Kidney tubule cell (primary cell): ENCODE data around the gene ZFP92.
"Not testable (repeated sequence)": the region's sequence is repeated elsewhere in the genome, so short reads cannot be mapped to it uniquely, and the experiment has no call there.

Experiments used
- DNase-seq: peaks from one replicate; pipeline ENCODE4 v3.0.0-alpha.2; 2018; ENCODE audit warnings: low spot score

ZFP92 gene

DNA sequence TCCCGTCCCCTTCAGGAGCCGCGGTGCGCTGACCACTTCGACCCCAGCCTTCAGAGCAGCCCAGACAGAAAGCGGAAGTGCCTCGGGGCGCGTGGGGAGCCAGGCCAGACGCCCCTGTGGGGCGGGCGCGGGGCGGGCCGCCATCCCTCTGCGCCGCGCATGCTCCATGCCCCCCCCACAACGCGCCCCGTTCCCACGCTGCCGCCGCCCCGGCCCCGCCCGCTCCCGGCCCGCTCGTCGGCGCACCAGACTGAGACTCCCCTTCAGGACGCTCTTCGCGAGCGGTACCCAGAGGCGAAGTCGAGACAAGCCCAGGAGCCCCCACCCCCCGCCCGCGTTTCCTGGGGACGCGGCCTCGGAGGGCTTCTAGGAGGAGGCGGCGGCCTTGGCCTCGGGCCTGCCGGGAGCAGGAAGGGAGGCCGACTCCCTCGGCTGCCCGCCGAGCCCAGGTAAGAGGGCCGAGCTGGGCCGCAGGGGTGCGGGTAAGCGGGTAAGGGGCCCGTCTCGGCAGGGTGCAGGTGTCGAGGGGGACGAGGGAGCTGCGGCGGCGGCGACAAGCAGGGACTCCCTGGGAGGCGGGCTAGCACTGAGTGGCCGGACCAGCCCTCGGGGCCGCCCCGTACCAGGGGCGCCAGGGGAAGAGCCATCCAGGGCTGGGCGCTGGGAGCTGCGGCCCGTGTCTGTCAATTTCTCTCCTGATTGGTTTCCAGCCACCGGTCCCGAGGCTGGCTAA, at the start of gene ZFP92:
TSS of gene ZFP92 (plus strand) at position 218 of the 733 bp plus-strand sequence. CDS start 6,851 bp downstream, outside the sequence.
- DNase-seq = no peak

- no peak for DNase-seq
Measured at GRCh38 chrX:153361781-153362397, 49.4 kb upstream of the ZFP92 start.

DNA sequence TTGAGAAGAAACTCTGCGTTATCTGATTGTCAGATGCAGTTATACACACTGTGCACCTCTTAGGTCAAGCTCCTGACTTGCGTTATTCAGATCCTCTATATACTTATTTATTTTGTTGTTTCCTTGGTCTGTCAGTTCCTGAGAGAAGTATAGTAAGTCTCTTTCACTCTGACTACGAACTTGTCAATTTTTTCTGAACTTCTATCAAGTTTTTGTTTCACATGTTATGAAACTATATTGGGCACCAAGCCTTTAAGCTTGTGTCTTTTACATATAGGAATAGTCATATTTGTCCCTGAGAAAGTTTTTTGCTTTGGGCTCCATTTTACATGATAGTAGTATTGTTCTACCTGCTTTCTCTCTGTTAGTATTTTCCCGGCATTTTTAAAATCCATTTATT, 45.6 kb upstream of the ZFP92 start:
- DNase-seq = no peak

DNA sequence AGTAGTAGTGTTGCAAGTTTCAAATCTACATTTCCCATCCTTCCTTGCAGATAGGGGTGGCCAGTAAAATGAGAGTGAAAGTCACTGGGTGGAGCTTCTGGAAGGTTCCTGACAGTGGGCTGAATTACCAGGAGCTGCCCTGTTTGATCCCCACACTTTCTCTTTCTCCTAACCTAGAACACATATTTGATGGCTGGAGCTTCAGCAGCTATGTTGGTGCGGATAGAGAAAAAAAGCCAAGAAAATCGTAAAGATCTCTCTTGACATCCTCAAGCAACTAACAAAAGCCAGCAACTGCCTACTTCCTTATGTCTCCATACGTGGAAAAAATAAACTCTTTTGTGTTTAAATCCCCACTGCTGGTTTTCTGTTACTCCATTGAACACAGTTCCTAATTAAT, 45.2 kb upstream of the ZFP92 start:
- DNase-seq = no peak

DNA sequence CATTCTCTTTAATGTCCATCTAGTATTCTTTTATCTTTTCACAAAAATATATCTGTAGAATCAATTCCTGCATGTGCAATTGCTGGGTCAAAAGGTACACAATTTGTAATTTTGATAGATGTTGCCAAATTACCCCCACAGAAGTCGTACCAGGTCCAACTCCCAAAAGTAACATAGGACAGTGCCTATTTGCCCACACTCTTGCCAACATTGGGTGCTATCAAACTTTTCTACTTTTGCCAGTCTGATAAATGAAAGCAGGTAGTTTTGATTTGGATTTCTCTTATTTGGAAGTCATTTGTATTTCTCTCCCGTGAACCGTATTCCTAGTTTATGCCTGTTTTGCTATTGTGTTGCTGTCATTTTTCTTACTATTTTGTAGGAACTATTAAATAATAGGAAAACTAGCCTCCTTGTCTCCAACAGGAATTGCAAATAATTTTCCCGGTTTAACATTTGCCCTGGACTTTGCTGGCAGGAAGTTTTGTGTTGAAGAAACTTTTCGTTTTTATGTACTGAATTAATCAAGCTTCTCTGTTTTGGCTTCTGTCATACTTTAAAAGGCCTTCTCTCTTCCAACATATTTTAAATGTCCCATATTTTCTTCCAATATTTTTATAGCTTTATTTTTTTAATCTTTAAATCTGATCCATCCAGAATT, 44.3 kb upstream of the ZFP92 start:
- DNase-seq = no peak

- DNase-seq = no peak
Measured at GRCh38 chrX:153370293-153371055, 40.8 kb upstream of the ZFP92 start.

DNA sequence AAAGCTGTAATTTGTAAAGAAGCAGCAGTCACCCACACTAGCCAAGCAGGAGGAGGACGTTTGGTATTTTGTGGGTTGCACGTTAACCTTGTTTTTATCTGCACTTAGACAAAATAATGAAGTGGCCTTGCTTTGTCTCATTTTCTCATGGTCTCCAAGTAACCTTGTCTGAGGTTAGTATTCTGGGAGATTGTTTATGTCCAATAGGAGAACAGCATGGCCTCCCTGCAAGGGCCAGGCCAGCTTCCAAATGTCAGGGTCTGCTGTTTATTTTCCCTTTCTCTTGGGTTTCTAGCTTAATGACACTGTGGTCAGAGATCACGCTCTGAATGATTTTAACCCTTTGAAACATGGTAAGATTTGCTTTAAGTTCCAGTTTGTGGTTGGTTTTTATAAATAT, 40.0 kb upstream of the ZFP92 start:
- DNase-seq = no peak

DNA sequence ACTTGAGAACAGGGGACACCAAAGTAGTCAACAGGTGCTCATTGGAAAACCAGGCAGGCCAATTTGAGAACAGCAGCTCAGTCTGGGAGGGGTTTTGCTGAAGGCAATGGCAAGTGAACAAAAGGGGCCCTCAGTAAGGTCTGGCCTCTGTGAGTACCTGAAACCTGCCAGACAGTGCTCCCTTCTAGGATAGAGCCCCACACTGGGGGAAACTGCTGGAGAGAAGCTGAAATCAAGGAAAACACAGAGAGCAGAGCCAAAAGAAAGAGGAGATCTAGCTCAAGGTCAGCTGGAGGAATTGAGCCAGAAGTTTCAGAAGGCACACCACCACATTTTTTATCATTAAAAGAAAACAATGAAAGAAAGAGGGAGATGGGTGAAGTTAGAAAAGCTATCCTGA, 38.3 kb upstream of the ZFP92 start:
- DNase-seq = no peak

DNA sequence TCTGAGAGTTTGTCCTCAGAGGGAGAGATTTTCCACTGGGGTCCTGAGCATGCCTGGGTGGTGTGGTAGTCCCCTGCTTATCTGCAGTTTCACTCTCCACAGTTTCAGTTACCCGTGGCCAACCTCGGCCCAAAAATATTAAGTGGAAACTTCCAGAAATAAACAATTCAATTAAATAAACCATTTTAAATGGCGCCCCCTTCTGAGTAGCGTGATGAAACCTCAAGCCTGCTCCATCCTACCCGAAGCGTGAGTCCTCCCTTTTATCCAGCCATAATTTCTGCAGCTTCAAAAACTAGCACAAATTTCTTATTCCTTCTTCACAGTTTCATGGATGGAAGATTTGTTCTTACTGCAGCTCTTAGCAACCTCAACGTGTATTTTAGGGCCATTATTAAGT, 36.8 kb upstream of the ZFP92 start:
- no peak for DNase-seq

DNA sequence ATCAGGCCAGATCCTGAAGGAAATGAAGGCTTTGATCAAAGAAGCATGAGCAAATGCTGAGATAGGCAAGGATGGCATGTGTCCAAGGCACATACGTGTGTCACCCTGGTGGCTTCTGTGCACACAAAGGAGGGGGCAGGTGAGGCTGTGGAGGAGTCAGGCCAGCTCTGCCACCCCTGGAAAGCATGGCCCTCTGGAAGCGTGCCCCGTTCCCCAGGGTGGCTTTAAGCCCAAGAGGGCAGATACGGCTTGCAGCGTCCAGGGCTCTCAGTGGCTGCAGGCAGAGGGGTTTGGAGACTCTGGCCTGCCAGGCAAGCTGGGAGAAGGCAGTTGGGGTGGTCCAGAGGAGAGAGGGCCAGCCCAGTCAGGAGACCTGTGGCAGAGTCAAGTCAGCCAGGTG, 35.7 kb upstream of the ZFP92 start:
- no peak for DNase-seq

DNA sequence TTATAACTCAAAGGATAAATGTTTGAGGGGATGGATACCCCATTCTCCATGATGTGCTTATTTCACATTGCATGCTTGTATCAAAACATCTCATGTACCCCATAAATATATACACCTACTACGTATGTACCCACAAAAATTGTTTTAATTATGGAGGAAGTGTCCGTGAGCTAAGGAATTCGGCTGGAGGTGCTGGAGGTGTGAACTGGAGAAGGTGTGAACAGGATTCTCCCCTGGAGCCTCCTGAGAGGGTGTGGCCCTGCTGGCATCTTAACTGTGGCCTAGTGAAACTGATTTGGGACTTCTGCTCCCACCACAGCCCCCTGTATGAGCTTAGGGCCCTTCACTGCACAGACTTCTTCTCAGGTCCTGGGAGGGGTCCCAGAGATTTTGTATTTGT, 33.5 kb upstream of the ZFP92 start:
- DNase-seq = no peak

DNA sequence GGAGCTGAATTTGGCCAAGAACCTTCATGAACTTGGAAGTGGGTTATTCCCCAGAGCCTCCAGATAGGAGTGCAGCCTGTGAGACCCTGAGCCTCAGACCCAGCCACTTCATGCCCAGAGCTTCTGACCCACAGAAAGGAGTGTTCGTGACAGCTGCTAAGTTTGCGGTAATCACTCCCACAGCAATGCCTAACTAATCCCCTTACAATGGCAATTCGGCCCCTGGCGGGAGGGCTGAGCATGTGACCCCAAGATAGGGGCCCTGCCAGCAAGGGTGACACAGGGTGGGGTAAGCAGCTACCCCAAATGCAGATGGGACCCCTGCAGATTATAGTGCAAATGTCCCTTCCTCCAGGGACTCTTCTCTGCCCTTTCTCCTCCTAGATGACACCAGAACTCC, 32.7 kb upstream of the ZFP92 start:
- DNase-seq = no peak

DNA sequence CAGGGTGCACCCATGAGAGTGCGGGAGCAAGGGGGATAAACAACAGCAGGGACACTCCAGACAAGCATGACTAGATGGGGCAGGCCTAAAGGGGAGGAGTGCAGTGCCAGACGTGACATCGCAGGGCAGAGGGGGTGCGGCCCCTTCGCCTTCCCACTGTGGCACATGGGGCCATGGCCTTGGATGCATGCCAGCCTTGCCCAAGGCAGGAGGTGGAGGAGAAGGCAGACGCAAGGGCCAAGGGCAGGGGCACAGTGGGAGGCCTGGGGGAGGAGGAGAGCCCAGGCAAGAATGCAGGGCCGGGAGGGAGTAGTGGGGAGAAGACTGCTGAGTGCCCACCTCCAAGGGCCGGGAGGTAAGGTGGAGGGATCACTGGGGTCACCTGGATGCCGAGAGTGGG, 31.8 kb upstream of the ZFP92 start:
- no peak for DNase-seq

DNA sequence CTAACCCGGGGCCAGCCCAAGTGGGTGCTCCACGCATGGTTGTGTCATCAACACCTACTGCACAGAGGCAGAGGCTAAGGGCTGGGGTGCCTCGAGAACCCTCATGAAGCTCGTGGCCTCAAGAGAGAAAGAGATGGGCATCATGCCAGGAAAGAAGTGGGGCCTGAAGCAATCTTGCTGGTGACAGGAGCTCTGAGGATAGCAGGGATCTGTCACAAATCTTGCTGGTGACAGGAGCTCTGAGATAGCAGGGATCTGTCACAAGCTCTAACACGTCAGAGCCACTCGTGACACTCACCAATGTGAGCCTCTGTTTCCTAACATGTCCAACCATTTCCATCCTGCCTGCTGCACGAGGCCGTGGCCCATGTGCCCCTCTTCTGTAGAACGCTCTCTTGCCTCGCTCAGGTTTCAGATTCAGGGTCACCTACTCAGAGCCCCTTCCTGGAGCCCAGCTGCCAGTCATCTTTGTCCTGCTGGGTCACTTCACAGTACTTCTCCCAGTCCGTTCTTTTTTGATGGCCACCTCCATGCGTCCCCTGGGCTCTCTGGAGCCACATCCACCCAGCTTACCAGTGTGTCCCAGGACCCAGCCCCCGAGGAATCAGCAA, 31.2 kb upstream of the ZFP92 start:
- DNase-seq = no peak

- DNase-seq = no peak
Measured at GRCh38 chrX:153380691-153381090, 30.6 kb upstream of the ZFP92 start.

- peak; percentile 32 for DNase-seq
Measured at GRCh38 chrX:153381684-153382532, 29.4 kb upstream of the ZFP92 start.

DNA sequence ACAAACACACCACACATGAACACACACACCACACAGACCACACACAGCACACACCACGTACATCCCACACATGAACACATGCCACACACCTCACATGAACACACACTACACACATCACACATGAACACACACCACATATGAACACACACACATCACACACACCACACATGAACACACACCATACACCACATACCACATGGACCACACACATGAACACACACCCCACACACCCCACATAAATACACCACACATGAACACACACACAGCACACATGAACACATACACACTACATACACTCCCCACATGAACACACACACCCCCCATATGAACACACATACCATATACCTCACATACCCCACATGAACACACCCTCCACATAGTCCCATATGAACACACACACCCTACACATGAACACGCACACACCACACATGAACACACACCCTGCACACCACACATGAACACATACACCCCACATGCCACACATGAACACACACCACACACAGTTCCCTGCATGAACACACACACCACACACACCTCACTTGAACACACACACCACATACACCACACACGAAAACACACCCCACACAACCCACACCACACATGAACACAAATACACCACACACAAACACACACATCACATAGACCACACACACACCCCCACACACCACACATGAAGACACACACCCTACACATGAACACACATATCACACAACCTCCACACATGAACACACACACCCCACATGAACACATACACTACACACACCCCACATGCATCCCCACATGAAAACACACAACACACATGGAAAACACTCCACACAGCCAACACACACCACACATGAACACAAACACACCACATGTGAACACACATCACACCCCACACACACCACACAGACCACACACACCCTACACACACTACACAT, 28.4 kb upstream of the ZFP92 start:
- no peak for DNase-seq

DNA sequence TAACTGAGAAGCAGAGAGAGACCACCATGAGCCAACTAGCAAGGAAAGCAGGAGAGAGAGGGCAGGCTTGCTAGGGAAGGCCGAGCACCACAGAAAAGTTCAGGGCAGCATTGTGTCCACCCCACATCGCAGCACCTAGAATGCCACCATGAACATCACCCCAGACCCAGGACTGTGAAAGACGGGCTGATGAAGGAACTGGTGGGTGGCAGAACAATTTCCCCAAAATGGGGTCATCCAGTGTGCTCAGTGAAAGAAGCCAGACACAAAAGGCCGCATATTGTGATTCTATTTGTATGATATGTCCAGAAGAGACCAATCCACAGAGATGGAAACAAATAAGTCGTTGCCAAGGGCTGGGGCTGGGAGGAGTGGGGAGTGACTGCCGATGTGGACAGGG, 26.9 kb upstream of the ZFP92 start:
- DNase-seq = no peak

GRCh38 chrX:153384973-153385372, 26.3 kb upstream of the ZFP92 start:
- DNase-seq = not testable (repeated sequence)

GRCh38 chrX:153386097-153386496, 25.2 kb upstream of the ZFP92 start:
- DNase-seq = no peak
